Activated B cell treated with CpG ODN at 0.5 μM for 24 hours (primary cell): ENCODE data around the gene FLACC1. TPM values are rescaled to one million over a fixed set of nuclear protein-coding genes. Genes with fewer than 3 reads are reported as not detected.
A peak's percentile ranks its signal among the peaks of the same experiment; 100 is the strongest.

Source experiments
- ATAC-seq: fragments of 200-7000 bp; cut with Tn5 transposase; one replicate; pipeline ENCODE4 v1.10.0; 2021; ENCODE audit warnings: low read depth, mild to moderate bottlenecking, moderate library complexity
- CTCF ChIA-PET: fragments of 350-600 bp; sonication (Branson Sonifier 250); formaldehyde crosslinking; loops from one replicate; lab custom pipeline; 2021; ENCODE audit warnings: antibody characterized with exemption; lab: Charles Lee
- POLR2A ChIA-PET: fragments of 350-600 bp; sonication (Branson Sonifier 250); formaldehyde crosslinking; loops from one replicate; lab custom pipeline; 2021; ENCODE audit warnings: antibody characterized with exemption; lab: Charles Lee
- DNase-seq: peaks from one replicate; pipeline ENCODE4 v3.0.0; 2022
- H3K27ac Mint-ChIP-seq: one replicate; pipeline ENCODE4 v1.8.0; 2020; ENCODE audit warnings: mixed read lengths
- H3K27me3 Mint-ChIP-seq: one replicate; pipeline ENCODE4 v1.8.0; 2021; ENCODE audit warnings: mixed read lengths
- H3K36me3 Mint-ChIP-seq: one replicate; pipeline ENCODE4 v1.8.0; 2021; ENCODE audit warnings: low read depth, mixed read lengths
- H3K4me1 Mint-ChIP-seq: one replicate; pipeline ENCODE4 v1.8.0; 2021; ENCODE audit warnings: mixed read lengths
- H3K4me3 Mint-ChIP-seq: one replicate; pipeline ENCODE4 v1.8.0; 2020; ENCODE audit warnings: mild to moderate bottlenecking, mixed read lengths
- H3K9me3 Mint-ChIP-seq: one replicate; pipeline ENCODE4 v1.8.0; 2020; ENCODE audit warnings: mixed read lengths
- intact Hi-C: fragments of 100-400 bp; cut with micrococcal nuclease; formaldehyde crosslinking; loops from one replicate; pipeline ENCODE4 v1.15.1; 2024
- total RNA-seq: library from RNA; stranded (reverse); gene quantifications from 2 replicates; pipeline ENCODE4 v1.2.3, GENCODE V29; 2022
- TF ChIP-seq, protein P1 (sequence below): fragments of 200-600 bp; IDR thresholded peaks from one replicate; pipeline ENCODE4 v1.8.0; 2022; ENCODE audit warnings: antibody characterized with exemption, mild to moderate bottlenecking

Gene FLACC1
- total RNA-seq, 1 donor from 2014 or later, result 4.6 TPM

DNA sequence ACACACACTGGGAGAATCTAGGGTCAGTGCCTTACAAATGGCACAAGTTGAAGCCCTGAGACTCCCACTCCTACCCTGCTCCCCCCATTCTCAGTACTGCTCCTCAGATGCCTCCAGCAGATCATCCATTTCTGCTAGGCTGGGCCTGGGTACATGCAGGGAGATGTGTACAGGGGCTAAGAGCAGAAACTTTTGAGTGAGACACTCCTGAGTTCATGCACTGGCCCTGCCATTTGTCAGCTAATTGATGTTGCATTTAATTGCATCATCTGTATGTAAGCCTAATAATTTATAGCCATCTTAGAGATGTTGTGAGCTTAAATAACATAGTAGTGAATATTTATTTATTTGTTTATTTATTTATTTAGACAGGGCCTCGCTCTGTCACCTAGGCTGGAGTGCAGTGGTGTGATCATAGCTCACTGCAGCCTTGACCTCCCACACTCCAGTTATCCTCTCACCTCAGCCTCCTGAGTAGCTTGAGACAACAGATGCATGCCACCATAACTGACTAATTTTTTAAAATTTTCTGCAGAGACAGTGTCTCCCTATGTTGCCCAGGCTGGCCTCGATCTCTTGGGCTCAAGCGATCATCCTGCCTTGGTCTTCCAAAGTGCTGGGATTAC lies 101.6 kb downstream of the FLACC1 start:
- Mint-ChIP-seq H3K36me3 (peaks cover 5% of the 10 kb centered on the region), H3K4me3 (no peak overlapping the region), H3K27ac (peak overlapping the region; percentile 98), H3K27me3 (no peaks in the 10 kb centered on the region), H3K4me1 (peaks cover 86% of the 10 kb centered on the region), H3K9me3 (no peaks in the 10 kb centered on the region)
- ChIA-PET POLR2A (no interaction called here), CTCF (interaction anchor here (0.8 to 4.3 kb wide), 3 partner anchors 15 to 72 kb away, joined by 3 to 13 read pairs (median 4); partner anchors contain the start of gene CASP10)
- TF ChIP-seq, protein P1, sequence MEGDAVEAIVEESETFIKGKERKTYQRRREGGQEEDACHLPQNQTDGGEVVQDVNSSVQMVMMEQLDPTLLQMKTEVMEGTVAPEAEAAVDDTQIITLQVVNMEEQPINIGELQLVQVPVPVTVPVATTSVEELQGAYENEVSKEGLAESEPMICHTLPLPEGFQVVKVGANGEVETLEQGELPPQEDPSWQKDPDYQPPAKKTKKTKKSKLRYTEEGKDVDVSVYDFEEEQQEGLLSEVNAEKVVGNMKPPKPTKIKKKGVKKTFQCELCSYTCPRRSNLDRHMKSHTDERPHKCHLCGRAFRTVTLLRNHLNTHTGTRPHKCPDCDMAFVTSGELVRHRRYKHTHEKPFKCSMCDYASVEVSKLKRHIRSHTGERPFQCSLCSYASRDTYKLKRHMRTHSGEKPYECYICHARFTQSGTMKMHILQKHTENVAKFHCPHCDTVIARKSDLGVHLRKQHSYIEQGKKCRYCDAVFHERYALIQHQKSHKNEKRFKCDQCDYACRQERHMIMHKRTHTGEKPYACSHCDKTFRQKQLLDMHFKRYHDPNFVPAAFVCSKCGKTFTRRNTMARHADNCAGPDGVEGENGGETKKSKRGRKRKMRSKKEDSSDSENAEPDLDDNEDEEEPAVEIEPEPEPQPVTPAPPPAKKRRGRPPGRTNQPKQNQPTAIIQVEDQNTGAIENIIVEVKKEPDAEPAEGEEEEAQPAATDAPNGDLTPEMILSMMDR, result no peak
- DNase-seq (no peak), ATAC-seq (no peak)
- intact Hi-C loops, result loop anchor here (5.0 kb wide), 1 partner anchor 1012 kb away; the partner anchor contains the start of gene NOP58

DNA sequence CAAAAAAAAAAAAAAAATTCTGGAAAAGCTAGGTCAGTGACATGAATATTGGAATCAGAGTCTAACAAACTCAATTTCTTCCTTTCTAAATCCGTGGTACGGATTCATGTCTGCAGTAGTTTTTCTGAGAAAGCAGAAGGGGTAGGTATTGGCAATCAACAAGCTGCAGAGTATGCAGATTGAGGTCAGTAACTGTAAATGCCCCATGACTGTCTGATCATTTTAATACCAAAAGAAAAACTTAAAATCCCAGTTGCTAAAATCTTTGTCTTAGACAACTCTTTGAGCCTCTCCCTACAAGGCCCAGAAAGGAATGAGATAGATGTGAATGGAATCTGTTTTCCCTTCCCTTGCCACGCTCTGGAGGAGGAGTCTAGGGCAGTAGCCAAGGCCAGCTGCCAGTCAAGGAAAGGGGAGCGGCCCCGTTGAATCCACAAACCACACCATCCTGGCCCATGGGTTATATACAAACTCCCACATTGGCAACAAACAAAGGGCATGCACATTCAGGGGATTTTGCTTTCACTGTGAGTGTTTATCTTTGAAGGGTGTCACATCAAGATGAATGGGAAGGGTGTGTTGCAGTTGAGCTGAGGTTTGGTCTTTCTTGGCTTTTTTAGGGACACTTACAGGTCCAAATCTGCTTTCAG lies 102.9 kb downstream of the FLACC1 start:
- intact Hi-C loops, result no loop called here
- ATAC-seq (no peak), DNase-seq (no peak)
- H3K27ac Mint-ChIP-seq, result peak overlapping the region; percentile 86
- POLR2A ChIA-PET, result interaction anchor here (1.1 to 2.1 kb wide), 3 partner anchors 12 to 31 kb away, joined by 5 to 17 read pairs (median 10); no protein-coding TSS in a partner anchor
- peaks cover 86% of the 10 kb centered on the region for H3K4me1 Mint-ChIP-seq
- no peak overlapping the region for H3K4me3 Mint-ChIP-seq
- no peaks in the 10 kb centered on the region for H3K27me3 Mint-ChIP-seq
- TF ChIP-seq, protein P1, result no peak
- CTCF ChIA-PET, result interaction anchor here (1.0 to 4.3 kb wide), 2 partner anchors 21 to 111 kb away, joined by 3 to 13 read pairs; no protein-coding TSS in a partner anchor
- H3K9me3 Mint-ChIP-seq, result no peaks in the 10 kb centered on the region
- peaks cover 3% of the 10 kb centered on the region for H3K36me3 Mint-ChIP-seq

DNA sequence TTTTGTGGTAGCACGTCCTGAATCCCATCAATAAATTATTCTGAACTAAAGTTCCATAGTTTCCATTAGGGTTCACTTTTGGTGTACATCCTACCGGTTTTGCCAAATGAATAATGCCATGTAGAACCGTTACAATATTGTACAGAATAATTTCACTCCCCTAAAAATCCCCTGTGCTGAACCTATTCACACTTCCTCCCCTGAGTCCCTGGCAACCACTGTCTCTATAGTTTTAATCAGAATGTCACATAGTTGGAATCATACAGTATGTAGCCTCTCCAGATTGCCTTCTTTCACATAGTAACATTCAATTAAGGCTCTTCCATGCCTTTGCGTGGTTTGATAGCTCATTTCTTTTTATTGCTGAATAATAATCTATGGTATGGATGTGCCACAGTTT lies 106.4 kb downstream of the FLACC1 start:
- peaks cover 10% of the 10 kb centered on the region for H3K36me3 Mint-ChIP-seq
- H3K4me3 Mint-ChIP-seq, result no peak overlapping the region
- POLR2A ChIA-PET, result no interaction called here
- H3K4me1 Mint-ChIP-seq, result peaks cover 71% of the 10 kb centered on the region
- peak overlapping the region; percentile 4 for H3K27ac Mint-ChIP-seq
- ATAC-seq (peak; percentile 56), DNase-seq (no peak)
- CTCF ChIA-PET, result interaction anchor here (1.2 kb wide), 1 partner anchor 19 kb away, joined by 3 read pairs; no protein-coding TSS in a partner anchor
- H3K9me3 Mint-ChIP-seq, result no peaks in the 10 kb centered on the region
- intact Hi-C loops, result loop anchor here (1.0 kb wide), 1 partner anchor 8 kb away; no protein-coding TSS in a partner anchor
- TF ChIP-seq, protein P1, result no peak
- H3K27me3 Mint-ChIP-seq, result no peaks in the 10 kb centered on the region

DNA sequence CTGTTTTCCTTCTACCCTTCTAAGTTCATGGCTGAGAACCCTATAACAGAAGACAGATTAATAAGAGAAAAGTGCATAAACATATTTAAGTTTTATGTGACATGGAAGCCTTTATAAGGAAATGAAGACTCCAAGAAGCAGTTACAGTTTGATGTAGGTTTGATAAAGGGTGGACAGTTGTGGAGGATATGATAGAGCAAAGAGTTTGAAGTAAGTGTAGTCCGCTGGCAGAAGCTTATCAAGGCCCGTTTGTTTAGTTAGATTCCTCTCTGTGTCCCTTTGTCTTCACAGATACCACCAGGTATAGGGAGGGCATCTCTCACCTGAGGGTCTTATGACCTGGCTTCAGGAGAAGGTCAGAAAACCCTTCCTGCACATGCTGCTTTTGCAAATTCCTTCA lies 107.3 kb downstream of the FLACC1 start:
- ATAC-seq (no peak), DNase-seq (no peak)
- no peaks in the 10 kb centered on the region for H3K27me3 Mint-ChIP-seq
- peaks cover 74% of the 10 kb centered on the region for H3K4me1 Mint-ChIP-seq
- POLR2A ChIA-PET, result no interaction called here
- peak overlapping the region; percentile 67 for H3K27ac Mint-ChIP-seq
- H3K36me3 Mint-ChIP-seq, result peaks cover 12% of the 10 kb centered on the region
- TF ChIP-seq, protein P1, result no peak
- CTCF ChIA-PET, result no interaction called here
- no peak overlapping the region for H3K4me3 Mint-ChIP-seq
- no peaks in the 10 kb centered on the region for H3K9me3 Mint-ChIP-seq
- intact Hi-C loops, result loop anchor here (1.0 kb wide), 1 partner anchor 8 kb away; no protein-coding TSS in a partner anchor

DNA sequence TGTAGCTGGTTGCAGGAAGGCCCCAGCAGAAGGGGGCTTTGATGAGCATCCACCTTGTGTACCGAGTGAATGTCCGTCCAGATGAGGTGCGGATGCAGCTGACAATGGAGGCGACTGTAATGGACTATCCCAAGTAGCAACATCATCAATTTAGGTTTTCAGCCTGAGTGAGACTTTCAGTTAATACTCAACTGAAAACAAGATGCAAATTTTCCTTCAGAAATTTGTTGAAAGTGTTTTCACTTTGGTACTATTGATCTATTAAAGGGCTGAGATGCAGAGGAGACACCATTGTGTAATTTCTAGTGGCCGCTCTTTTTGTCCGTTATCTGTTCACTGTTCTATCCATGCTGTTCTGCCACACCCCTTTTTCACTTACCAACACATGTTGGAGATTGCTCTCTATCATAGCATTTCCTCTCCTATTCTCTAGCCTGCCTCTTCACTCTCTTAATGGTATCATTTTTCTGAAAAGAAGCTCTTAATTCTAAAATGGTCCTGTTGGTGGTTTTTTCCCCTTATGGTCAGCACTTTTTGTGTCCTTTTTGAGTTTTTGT lies 108.8 kb downstream of the FLACC1 start:
- H3K27ac Mint-ChIP-seq, result no peak overlapping the region
- H3K4me1 Mint-ChIP-seq, result peaks cover 75% of the 10 kb centered on the region
- no peaks in the 10 kb centered on the region for H3K27me3 Mint-ChIP-seq
- no peak overlapping the region for H3K4me3 Mint-ChIP-seq
- TF ChIP-seq, protein P1, result no peak
- ChIA-PET POLR2A (interaction anchor here (1.3 to 3.1 kb wide), 2 partner anchors 9 to 12 kb away, joined by 5 to 19 read pairs; partner anchors contain the start of gene CASP8), CTCF (no interaction called here)
- H3K9me3 Mint-ChIP-seq, result no peaks in the 10 kb centered on the region
- intact Hi-C loops, result no loop called here
- peaks cover 12% of the 10 kb centered on the region for H3K36me3 Mint-ChIP-seq
- DNase-seq, result no peak
- ATAC-seq, result no peak
